ENCODE data around the gene TNFAIP8. TPM values are rescaled to one million over a fixed set of nuclear protein-coding genes. Genes with fewer than 3 reads are reported as not detected.

TNFAIP8 gene
- total RNA-seq, 1 donor from 2014 or later: 40.0 TPM

- Histone ChIP-seq H3K4me3 (ENCODE audit: low read depth, low read length) (no peak overlapping the region), H3K27me3 (ENCODE audit: control insufficient read depth, insufficient read depth, low read length) (no peaks in the 10 kb centered on the region), H3K36me3 (ENCODE audit: control insufficient read depth, insufficient read depth, low read length) (peaks cover 1% of the 10 kb centered on the region)
- no peak for TF ChIP-seq CTCF (IDR thresholded peaks at IDR 0.05; ENCODE audit: insufficient read depth, low read length, poor library complexity, severe bottlenecking)
- DNase-seq (ENCODE audit: low read depth): no peak
Measured at GRCh38 chr5:119393201-119393691, 37.4 kb downstream of the TNFAIP8 start.

- TF ChIP-seq CTCF (IDR thresholded peaks at IDR 0.05; ENCODE audit: insufficient read depth, low read length, poor library complexity, severe bottlenecking): no peak
- DNase-seq (ENCODE audit: low read depth): no peak
Measured at GRCh38 chr5:119393746-119394145, 37.9 kb downstream of the TNFAIP8 start.

GRCh38 chr5:119395080-119395836, 39.4 kb downstream of the TNFAIP8 start:
- DNase-seq (ENCODE audit: low read depth): no peak
- H3K36me3 ChIP-seq (ENCODE audit: control insufficient read depth, insufficient read depth, low read length): peaks cover 1% of the 10 kb centered on the region
- no peaks in the 10 kb centered on the region for H3K27me3 ChIP-seq (ENCODE audit: control insufficient read depth, insufficient read depth, low read length)
- TF ChIP-seq CTCF (IDR thresholded peaks at IDR 0.05; ENCODE audit: insufficient read depth, low read length, poor library complexity, severe bottlenecking): no peak
- H3K4me3 ChIP-seq (ENCODE audit: low read depth, low read length): no peak overlapping the region

More at GRCh38 chr5:119393746-119394145, 37.9 kb downstream of the TNFAIP8 start:
- Histone ChIP-seq H3K27me3 (ENCODE audit: control insufficient read depth, insufficient read depth, low read length) (no peaks in the 10 kb centered on the region), H3K36me3 (ENCODE audit: control insufficient read depth, insufficient read depth, low read length) (peaks cover 1% of the 10 kb centered on the region), H3K4me3 (ENCODE audit: low read depth, low read length) (no peak overlapping the region)

DNA sequence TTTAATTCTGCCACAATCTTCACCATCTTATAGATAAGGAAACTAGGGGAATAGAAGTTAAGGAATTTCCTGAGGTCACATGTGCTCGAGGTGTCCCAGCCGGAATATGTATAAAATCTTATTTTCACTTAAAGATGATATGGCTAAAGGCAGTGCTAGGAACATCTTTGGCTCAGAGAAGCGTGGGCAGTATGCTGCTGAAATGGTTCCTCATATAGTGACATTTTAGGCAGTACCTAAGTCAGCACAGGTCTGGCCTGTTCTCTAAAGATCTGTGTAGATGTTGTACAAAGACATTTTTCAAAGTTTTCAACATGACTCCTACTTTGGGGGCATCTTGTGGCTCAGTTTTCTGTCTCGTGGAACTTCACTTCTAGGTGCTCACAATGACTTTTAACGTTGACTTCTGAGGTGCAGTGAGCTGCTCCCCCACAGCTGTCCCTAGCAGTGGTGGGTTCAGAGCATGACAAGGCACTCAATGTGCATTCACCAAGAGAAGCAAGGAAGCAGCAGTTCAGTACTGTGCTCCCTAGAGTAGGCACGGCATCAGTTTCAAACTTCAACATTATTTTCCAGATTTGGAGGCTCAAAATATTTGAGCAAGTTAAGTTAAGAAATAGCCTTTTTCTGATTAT, 40.3 kb downstream of the TNFAIP8 start:
- no peak overlapping the region for H3K4me3 ChIP-seq (ENCODE audit: low read depth, low read length)
- H3K27me3 ChIP-seq (ENCODE audit: control insufficient read depth, insufficient read depth, low read length): no peaks in the 10 kb centered on the region
- no peak for TF ChIP-seq CTCF (IDR thresholded peaks at IDR 0.05; ENCODE audit: insufficient read depth, low read length, poor library complexity, severe bottlenecking)
- peaks cover 1% of the 10 kb centered on the region for H3K36me3 ChIP-seq (ENCODE audit: control insufficient read depth, insufficient read depth, low read length)
- no peak for DNase-seq (ENCODE audit: low read depth)

GRCh38 chr5:119397518-119398380, 41.9 kb downstream of the TNFAIP8 start:
- Histone ChIP-seq H3K4me3 (ENCODE audit: low read depth, low read length) (no peak overlapping the region), H3K36me3 (ENCODE audit: control insufficient read depth, insufficient read depth, low read length) (peaks cover 1% of the 10 kb centered on the region), H3K27me3 (ENCODE audit: control insufficient read depth, insufficient read depth, low read length) (no peaks in the 10 kb centered on the region)
- DNase-seq (ENCODE audit: low read depth): no peak
- TF ChIP-seq CTCF (IDR thresholded peaks at IDR 0.05; ENCODE audit: insufficient read depth, low read length, poor library complexity, severe bottlenecking): no peak
